ENCODE data around the gene DENND5B.

DNA sequence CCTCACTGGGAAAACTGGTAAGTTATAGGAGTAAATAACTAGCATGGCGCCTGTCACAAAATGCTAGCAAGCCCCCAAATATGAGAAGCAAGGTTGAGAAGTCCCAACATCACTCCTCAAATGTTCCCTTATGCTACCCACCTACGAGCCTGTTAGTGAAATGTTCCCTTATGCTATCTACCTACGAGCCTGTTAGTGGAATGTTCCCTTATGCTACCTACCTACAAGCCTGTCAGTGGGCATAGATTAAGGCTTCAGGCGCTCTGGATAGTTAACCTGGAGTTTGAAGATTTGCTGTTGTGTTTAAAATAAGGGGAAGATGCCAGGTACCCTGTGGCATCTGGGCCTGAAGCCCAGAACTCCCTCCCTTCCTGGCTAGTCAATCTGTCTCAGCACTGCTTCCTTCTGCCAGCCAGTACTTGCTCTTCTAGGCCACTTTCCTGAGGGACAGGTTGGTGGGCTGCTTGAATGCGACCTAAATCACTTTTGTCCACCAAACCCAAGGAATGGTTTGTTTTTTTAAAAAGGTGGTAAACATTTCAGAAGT is 197.9 kb downstream of the DENND5B start:
- TF ChIP-seq SIN3A (IDR thresholded peaks at IDR 0.05; ENCODE audit: borderline replicate concordance, insufficient read depth, low read length) (no peak), TAF1 (IDR thresholded peaks at IDR 0.05; ENCODE audit: borderline replicate concordance, insufficient read depth, low read length) (no peak), POLR2AphosphoS5 (IDR thresholded peaks at IDR 0.05; ENCODE audit: low read depth, low read length) (no peak)
- TF ChIP-seq, protein P1, sequence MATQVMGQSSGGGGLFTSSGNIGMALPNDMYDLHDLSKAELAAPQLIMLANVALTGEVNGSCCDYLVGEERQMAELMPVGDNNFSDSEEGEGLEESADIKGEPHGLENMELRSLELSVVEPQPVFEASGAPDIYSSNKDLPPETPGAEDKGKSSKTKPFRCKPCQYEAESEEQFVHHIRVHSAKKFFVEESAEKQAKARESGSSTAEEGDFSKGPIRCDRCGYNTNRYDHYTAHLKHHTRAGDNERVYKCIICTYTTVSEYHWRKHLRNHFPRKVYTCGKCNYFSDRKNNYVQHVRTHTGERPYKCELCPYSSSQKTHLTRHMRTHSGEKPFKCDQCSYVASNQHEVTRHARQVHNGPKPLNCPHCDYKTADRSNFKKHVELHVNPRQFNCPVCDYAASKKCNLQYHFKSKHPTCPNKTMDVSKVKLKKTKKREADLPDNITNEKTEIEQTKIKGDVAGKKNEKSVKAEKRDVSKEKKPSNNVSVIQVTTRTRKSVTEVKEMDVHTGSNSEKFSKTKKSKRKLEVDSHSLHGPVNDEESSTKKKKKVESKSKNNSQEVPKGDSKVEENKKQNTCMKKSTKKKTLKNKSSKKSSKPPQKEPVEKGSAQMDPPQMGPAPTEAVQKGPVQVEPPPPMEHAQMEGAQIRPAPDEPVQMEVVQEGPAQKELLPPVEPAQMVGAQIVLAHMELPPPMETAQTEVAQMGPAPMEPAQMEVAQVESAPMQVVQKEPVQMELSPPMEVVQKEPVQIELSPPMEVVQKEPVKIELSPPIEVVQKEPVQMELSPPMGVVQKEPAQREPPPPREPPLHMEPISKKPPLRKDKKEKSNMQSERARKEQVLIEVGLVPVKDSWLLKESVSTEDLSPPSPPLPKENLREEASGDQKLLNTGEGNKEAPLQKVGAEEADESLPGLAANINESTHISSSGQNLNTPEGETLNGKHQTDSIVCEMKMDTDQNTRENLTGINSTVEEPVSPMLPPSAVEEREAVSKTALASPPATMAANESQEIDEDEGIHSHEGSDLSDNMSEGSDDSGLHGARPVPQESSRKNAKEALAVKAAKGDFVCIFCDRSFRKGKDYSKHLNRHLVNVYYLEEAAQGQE (IDR thresholded peaks at IDR 0.05; ENCODE audit: insufficient read depth in 1 of 2, low read depth in 2 of 2, low read length in 2 of 2): no peak

All from PFSK-1 (cell line).